Nasal cavity respiratory epithelium epithelial cell of viscerocranial mucosa (primary cell): ENCODE data around the gene PDE6D. TPM values are rescaled to one million over a fixed set of nuclear protein-coding genes. Genes with fewer than 3 reads are reported as not detected.

ENCODE experiments used
- total RNA-seq: library from RNA; depleted of rRNA; stranded (reverse); fragments of >200 nt; gene quantifications from 2 replicates; pipeline ENCODE4 v1.2.3, GENCODE V29; 2014

Gene PDE6D
- total RNA-seq, result 11.7 and 14.0 TPM in 2 replicates

DNA sequence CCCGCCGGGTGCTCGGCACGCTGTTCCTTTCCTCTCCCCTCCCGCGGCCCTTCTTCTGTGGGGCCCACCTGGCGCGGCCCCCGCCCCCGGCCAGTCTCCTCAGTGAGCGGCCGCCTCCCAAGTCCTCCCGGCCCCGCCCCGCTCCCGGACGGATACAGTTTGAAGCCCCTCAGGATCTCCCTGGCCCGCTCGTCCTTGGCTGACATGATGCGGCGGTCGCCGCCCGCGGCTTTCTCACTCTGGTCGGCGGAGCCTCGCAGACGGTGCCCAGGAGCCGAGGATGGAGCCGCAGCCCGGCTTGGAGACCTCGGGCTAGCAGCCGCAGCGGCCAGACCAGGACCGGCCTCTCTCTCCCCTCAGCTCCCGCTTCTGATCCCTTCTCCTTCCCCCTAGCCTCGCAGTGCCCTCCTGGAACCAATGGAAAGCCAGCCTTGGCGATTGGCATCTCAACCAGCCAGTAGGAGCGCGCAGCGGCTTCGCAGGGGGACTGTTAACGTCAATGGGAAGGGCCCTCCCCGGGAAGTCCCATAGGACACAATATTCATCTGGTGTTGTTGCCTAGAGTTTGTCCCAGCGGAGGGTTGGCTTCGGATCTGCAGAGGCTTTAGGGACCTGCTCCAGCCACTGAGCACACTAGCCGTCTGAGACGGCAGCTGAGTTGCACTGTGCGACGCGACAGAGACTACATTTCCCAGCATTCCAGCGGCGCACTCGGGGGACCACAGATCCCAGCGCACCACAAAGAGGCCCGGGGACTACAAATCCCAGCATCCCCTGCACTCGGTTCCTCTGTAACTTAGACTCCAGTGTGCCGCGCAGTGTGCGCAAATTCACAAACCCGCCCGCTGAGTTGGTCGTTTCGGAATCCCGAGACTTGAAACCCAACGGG, at the start of gene PDE6D:
Gene PDE6D, minus strand, starts transcription at position 374 of the 889 bp plus-strand sequence. Its CDS starts 168 bp downstream, at position 206.

DNA sequence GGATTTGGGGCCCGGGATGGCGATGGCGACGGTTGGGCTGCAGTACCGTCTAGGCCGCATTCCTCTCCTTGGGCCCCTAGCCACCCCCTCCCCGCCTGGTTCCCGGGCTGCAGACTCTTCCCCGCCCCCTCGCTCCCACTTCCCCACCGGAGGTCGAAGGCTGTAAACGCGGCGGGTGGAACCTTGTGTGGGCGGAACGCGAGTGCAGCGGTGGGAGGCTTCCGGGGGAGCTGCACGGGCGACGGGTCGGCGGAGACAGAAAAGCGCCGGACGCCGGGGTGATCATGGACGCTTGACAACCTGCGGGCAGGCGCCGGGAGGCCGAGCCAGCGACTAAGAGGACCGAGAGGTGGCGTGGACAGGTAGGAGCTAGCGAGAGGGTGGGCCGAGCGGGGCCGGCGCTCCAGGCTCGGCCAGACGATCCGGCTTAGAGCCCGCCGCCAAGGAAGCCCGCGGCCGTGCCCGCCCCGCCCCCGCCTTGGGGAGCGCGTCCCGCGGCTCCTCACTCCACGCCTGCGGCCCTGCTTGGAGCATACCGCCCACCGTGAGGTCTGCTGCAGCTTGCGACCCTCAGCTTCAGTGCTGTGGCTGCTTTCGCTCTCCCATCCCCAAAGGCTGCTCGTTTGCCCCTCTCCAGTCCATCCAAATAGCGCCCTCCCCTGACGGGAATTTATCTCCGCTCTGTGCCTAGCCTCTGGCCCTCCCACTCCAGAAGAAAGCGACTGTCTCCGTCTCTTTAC, 5.3 kb upstream of the PDE6D start, which contains the start of gene COPS7B:
Gene COPS7B, plus strand, starts transcription at position 269 of the 740 bp plus-strand sequence. CDS start 2,126 bp downstream, outside the sequence.

DNA sequence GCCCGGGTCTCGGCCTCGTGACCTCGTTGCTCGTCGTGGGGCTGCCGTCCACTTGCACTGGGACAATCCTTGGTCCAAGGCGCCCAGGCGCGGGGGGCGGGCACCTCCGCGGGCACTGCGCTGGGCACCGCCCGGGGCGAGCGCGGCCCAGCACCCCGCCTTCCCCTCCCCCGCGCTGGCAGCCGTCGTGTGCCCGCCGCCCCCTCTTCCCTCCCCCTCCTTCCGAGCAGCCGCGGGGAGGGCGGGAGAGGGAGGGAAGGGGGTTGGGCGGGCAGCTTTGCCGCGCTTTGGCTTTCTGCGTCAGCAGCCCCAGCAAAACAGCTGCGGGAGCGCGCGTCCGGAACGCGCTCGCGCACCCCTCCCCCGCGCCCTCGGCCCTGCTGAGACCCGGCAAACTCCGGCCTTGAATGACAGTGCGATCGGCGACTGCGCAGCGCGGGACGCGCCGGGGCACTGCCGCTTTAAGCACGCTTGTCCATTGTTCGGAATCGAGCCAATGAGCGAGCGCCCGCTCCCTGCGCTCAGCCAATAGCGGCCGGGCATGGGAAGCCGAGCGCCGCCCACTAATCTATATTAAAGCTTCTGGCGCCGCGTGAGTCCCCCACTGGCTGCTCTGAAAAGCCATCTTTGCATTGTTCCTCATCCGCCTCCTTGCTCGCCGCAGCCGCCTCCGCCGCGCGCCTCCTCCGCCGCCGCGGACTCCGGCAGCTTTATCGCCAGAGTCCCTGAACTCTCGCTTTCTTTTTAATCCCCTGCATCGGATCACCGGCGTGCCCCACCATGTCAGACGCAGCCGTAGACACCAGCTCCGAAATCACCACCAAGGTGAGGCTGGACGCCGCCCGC, 72.9 kb downstream of the PDE6D start, which contains the start of gene PTMA:
Gene PTMA, plus strand, starts transcription at position 599 of the 846 bp plus-strand sequence. Its CDS starts 182 bp downstream, at position 781.

Other genes starting within 250 kb of the PDE6D start
- not detected in 2 replicates for gene TEX44, start 188.4 kb downstream of the PDE6D start, total RNA-seq
- 500 and 760 TPM in 2 replicates for gene PTMA, start 72.8 kb downstream of the PDE6D start, total RNA-seq
- gene COPS7B, start 5.2 kb upstream of the PDE6D start, total RNA-seq, result 13.3 and 24.2 TPM in 2 replicates
- gene NPPC, start 145.1 kb upstream of the PDE6D start, total RNA-seq, result not detected in 2 replicates
- 9.6 and 23.0 TPM in 2 replicates for gene DIS3L2, start 180.4 kb upstream of the PDE6D start, total RNA-seq